Keratinocyte (primary cell): Measurements from ENCODE around the gene SNX2. TPM values are rescaled to one million over a fixed set of nuclear protein-coding genes. Genes with fewer than 3 reads are reported as not detected.

Source experiments
- DNase-seq: peaks from one replicate; pipeline ENCODE4 v3.0.0-alpha.2; 2011; ENCODE audit warnings: low read depth, missing footprints, low spot score
- FAIRE-seq: peaks from 2 replicates; lab custom pipeline; 2011; peaks lifted over from hg19 to GRCh38; lab: Jason Lieb, UNC
- H2AFZ ChIP-seq: 2 replicates; pipeline ENCODE4 v1.6.0; 2012; ENCODE audit warnings: low read length, control low read depth, inconsistent platforms; ENCODE audit not compliant: control insufficient read depth
- H3K27ac ChIP-seq: 2 replicates; pipeline ENCODE4 v1.5.1; 2011; ENCODE audit warnings: low read length; ENCODE audit not compliant: control insufficient read depth, insufficient read depth
- H3K27me3 ChIP-seq: 3 replicates; pipeline ENCODE4 v1.6.0; 2011; ENCODE audit warnings: low read length; ENCODE audit not compliant: control insufficient read depth, insufficient read depth; ENCODE audit errors: extremely low read depth
- H3K36me3 ChIP-seq, 2 experiments: 2 replicates in 1 of 2; 3 replicates in 1 of 2; pipeline ENCODE4 v1.5.1; 2011; ENCODE audit warnings: low read length in 2 of 2, mild to moderate bottlenecking in 1 of 2; ENCODE audit not compliant: control insufficient read depth in 2 of 2, insufficient read depth in 2 of 2; ENCODE audit errors: extremely low read depth in 1 of 2
- H3K4me1 ChIP-seq: 3 replicates; pipeline ENCODE4 v1.5.1; 2011; ENCODE audit warnings: low read length; ENCODE audit not compliant: control insufficient read depth, insufficient read depth; ENCODE audit errors: extremely low read depth
- H3K4me2 ChIP-seq: 3 replicates; pipeline ENCODE4 v1.6.0; 2011; ENCODE audit warnings: low read depth, low read length; ENCODE audit not compliant: control insufficient read depth, insufficient read depth; ENCODE audit errors: extremely low read depth
- H3K4me3 ChIP-seq, 3 experiments: fragments of 200-600 bp in 1 of 3; sonication (generic) in 1 of 3; 2 replicates in 2 of 3; 3 replicates in 1 of 3; pipeline ENCODE4 v1.5.1; 2011 to 2016; ENCODE audit warnings: low read length in 3 of 3, mild to moderate bottlenecking in 3 of 3, control low read depth in 2 of 3, inconsistent platforms in 1 of 3, low read depth in 1 of 3, mixed read lengths in 1 of 3, mixed run types in 1 of 3, moderate library complexity in 1 of 3; ENCODE audit not compliant: control insufficient read depth in 2 of 3, insufficient read depth in 2 of 3; ENCODE audit errors: extremely low read depth in 1 of 3
- H3K79me2 ChIP-seq: 2 replicates; pipeline ENCODE4 v1.6.0; 2012; ENCODE audit warnings: low read length; ENCODE audit not compliant: control insufficient read depth, insufficient read depth
- H3K9ac ChIP-seq: 3 replicates; pipeline ENCODE4 v1.6.0; 2011; ENCODE audit warnings: low read length; ENCODE audit not compliant: control insufficient read depth, insufficient read depth; ENCODE audit errors: extremely low read depth
- H3K9me1 ChIP-seq: 3 replicates; pipeline ENCODE4 v1.6.0; 2011; ENCODE audit warnings: low read length; ENCODE audit not compliant: control insufficient read depth, insufficient read depth; ENCODE audit errors: extremely low read depth
- H3K9me3 ChIP-seq: 2 replicates; pipeline ENCODE4 v1.5.1; 2012; ENCODE audit warnings: low read depth, low read length; ENCODE audit not compliant: control insufficient read depth
- H4K20me1 ChIP-seq: 3 replicates; pipeline ENCODE4 v1.6.0; 2011; ENCODE audit warnings: low read length; ENCODE audit not compliant: control insufficient read depth, insufficient read depth; ENCODE audit errors: extremely low read depth
- CTCF ChIP-seq, 3 experiments: IDR thresholded peaks in 1 of 3; conservative IDR thresholded peaks in 1 of 3; optimal IDR thresholded peaks in 1 of 3; 2 replicates in 2 of 3; 3 replicates in 1 of 3; pipeline versions ENCODE3 to v1.5.1; 2011; ENCODE audit warnings: low read length in 3 of 3, mild to moderate bottlenecking in 3 of 3, moderate library complexity in 2 of 3, control low read depth in 1 of 3, inconsistent platforms in 1 of 3; ENCODE audit not compliant: insufficient read depth in 2 of 3; ENCODE audit errors: extremely low read depth in 1 of 3
- EZH2 ChIP-seq: IDR thresholded peaks from one replicate; pipeline ENCODE4 v1.6.1; 2012; ENCODE audit warnings: inconsistent platforms, mild to moderate bottlenecking, low read length, moderate library complexity
- dilution Hi-C: fragments of 300-500 bp; cut with MboI; formaldehyde crosslinking; loops from one replicate; pipeline ENCODE4 v1.7.0; 2020; ENCODE audit warnings: low sequenced_read_pairs; ENCODE audit not compliant: extremely low pct_ligation_motif_present
- polyA plus RNA-seq, 5 experiments: library from polyadenylated mRNA; depleted of rRNA in 3 of 5; stranded (reverse) in 3 of 5; stranded (forward) in 1 of 5; unstranded in 1 of 5; fragments of >200 nt; gene quantifications; 1 replicate in 1 of 5; 2 replicates in 3 of 5; 3 replicates in 1 of 5; pipeline versions ENCODE4 v1.2.1 to v1.2.3, GENCODE V29; 2011 to 2012; ENCODE audit warnings: missing spikeins in 2 of 5, low read depth in 1 of 5, low replicate concordance in 1 of 5

SNX2 gene
- polyA plus RNA-seq, 1 donor (not counting 4 experiments of a cell fraction or from before 2014, with no cell fraction given): 87.8 TPM

GRCh38 chr5:122816756-122817155, 41.9 kb downstream of the SNX2 start:
- TF ChIP-seq CTCF (optimal IDR thresholded peaks at IDR 0.05 in 1 of 3, IDR thresholded peaks at IDR 0.05 in 1 of 3, conservative IDR thresholded peaks at IDR 0.05 in 1 of 3; ENCODE audit: extremely low read depth in 1 of 3, insufficient read depth in 2 of 3, low read length in 3 of 3): no peak
- no peak for TF ChIP-seq EZH2
- dilution Hi-C loops: no loop called here
- Histone ChIP-seq H4K20me1 (no peaks in the 10 kb centered on the region), H3K4me2 (no peak overlapping the region), H3K36me3 (peaks cover 0 to 4% of the 10 kb centered on the region in 2 experiments), H3K4me1 (no peaks in the 10 kb centered on the region), H3K79me2 (no peaks in the 10 kb centered on the region), H3K9me1 (no peaks in the 10 kb centered on the region), H3K4me3 (no peak overlapping the region), H2AFZ (no peak overlapping the region), H3K9me3 (no peaks in the 10 kb centered on the region), H3K27ac (no peak overlapping the region), H3K9ac (no peak overlapping the region), H3K27me3 (no peaks in the 10 kb centered on the region)
- DNase-seq (no peak), FAIRE-seq (no peak)

GRCh38 chr5:122831984-122832383, 57.1 kb downstream of the SNX2 start:
- Histone ChIP-seq H3K9me1 (no peaks in the 10 kb centered on the region), H3K4me1 (no peaks in the 10 kb centered on the region), H3K79me2 (no peaks in the 10 kb centered on the region), H3K9me3 (no peaks in the 10 kb centered on the region), H3K36me3 (no peaks in the 10 kb centered on the region), H3K27ac (no peak overlapping the region), H3K4me2 (no peak overlapping the region), H3K4me3 (no peak overlapping the region), H4K20me1 (no peaks in the 10 kb centered on the region), H3K27me3 (no peaks in the 10 kb centered on the region), H2AFZ (no peak overlapping the region), H3K9ac (no peak overlapping the region)
- FAIRE-seq (no peak), DNase-seq (no peak)
- dilution Hi-C loops: no loop called here
- TF ChIP-seq EZH2 (no peak), CTCF (optimal IDR thresholded peaks at IDR 0.05 in 1 of 3, IDR thresholded peaks at IDR 0.05 in 1 of 3, conservative IDR thresholded peaks at IDR 0.05 in 1 of 3; ENCODE audit: extremely low read depth in 1 of 3, insufficient read depth in 2 of 3, low read length in 3 of 3) (no peak)
